ENCODE results near the gene TBC1D5.

DNA sequence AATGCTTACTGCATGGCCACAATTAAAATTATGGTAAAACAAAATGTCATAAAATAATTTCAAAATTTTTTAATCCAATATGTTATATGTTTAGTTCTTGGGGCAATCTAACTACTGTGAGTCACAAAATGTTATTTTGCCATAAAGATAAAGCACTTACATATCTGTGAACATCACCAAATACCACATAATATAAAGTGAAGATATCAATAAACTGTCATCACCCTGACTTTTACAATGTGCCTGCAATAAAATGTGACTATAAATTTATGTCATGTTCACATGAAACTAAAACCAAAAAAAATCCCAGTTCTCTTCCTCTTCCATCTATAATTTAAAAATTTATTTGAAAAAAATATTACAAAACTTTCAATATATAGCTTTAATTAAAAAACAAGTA, 191.8 kb downstream of the TBC1D5 start:
- TF ChIP-seq CTCF (IDR thresholded peaks at IDR 0.05) (no peak), EZH2 (IDR thresholded peaks at IDR 0.05; ENCODE audit: borderline replicate concordance, insufficient read depth, low read depth, low read length, poor library complexity, severe bottlenecking) (no peak)

All from B cell (primary cell).